Measurements from ENCODE around the gene RMI2.

Gene RMI2

GRCh38 chr16:11310634-11310977 is 34.7 kb upstream of the RMI2 start:
- H3K27ac ChIP-seq (ENCODE audit: low read depth in 2 of 2, low read length in 2 of 2), result peak overlapping the region; percentile 33 to 52
- no peak overlapping the region for H3K9ac ChIP-seq (ENCODE audit: low read depth in 1 of 2, low read length in 2 of 2)
- no peaks in the 10 kb centered on the region for H3K36me3 ChIP-seq (ENCODE audit: control insufficient read depth in 2 of 2, insufficient read depth in 2 of 2, low read length in 2 of 2)
- H3K4me1 ChIP-seq (ENCODE audit: control insufficient read depth in 2 of 2, insufficient read depth in 2 of 2, low read length in 2 of 2), result peaks cover 9 to 21% of the 10 kb centered on the region in 2 donors
- H3K4me3 ChIP-seq (ENCODE audit: low read length in 2 of 2), result no peak overlapping the region
- no peaks in the 10 kb centered on the region for H3K27me3 ChIP-seq (ENCODE audit: control insufficient read depth in 2 of 2, insufficient read depth in 2 of 2, low read length in 2 of 2)
- no peaks in the 10 kb centered on the region for H3K9me3 ChIP-seq (ENCODE audit: control insufficient read depth in 2 of 2, low read length in 2 of 2)

DNA sequence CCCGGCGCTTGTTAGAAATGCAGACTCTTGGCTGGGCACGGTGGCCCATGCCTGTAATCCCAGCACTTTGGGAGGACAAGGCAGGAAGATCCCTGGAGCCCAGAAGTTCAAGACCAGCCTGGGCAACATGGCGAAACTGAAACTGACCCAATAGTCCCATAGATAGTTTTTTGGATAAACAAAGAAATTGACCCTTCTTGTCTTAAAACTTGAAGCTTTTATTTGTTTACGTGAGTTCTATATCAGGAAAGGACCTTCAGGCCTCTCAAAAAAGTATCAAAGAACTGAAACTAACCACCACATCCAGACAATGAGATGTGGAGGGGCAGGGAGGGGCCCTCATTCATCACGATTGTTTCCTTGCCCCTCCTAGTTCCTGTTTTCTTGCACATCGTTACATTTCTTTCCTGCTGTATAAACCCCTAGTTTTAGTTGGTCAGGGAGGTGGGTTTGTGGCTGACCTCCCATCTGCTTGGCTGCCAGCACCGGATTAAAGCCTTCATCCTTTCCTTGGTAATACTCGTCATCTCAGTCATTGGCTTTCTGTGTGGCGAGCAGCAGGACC is 34.2 kb upstream of the RMI2 start:
- Histone ChIP-seq H3K4me1 (ENCODE audit: control insufficient read depth in 2 of 2, insufficient read depth in 2 of 2, low read length in 2 of 2) (peaks cover 9 to 21% of the 10 kb centered on the region in 2 donors), H3K4me3 (ENCODE audit: low read length in 2 of 2) (peak overlapping the region in 1 of 2 donors; percentile 26), H3K27ac (ENCODE audit: low read depth in 2 of 2, low read length in 2 of 2) (peak overlapping the region; percentile 33 to 52), H3K9ac (ENCODE audit: low read depth in 1 of 2, low read length in 2 of 2) (no peak overlapping the region), H3K36me3 (ENCODE audit: control insufficient read depth in 2 of 2, insufficient read depth in 2 of 2, low read length in 2 of 2) (no peaks in the 10 kb centered on the region), H3K9me3 (ENCODE audit: control insufficient read depth in 2 of 2, low read length in 2 of 2) (no peaks in the 10 kb centered on the region), H3K27me3 (ENCODE audit: control insufficient read depth in 2 of 2, insufficient read depth in 2 of 2, low read length in 2 of 2) (no peaks in the 10 kb centered on the region)

DNA sequence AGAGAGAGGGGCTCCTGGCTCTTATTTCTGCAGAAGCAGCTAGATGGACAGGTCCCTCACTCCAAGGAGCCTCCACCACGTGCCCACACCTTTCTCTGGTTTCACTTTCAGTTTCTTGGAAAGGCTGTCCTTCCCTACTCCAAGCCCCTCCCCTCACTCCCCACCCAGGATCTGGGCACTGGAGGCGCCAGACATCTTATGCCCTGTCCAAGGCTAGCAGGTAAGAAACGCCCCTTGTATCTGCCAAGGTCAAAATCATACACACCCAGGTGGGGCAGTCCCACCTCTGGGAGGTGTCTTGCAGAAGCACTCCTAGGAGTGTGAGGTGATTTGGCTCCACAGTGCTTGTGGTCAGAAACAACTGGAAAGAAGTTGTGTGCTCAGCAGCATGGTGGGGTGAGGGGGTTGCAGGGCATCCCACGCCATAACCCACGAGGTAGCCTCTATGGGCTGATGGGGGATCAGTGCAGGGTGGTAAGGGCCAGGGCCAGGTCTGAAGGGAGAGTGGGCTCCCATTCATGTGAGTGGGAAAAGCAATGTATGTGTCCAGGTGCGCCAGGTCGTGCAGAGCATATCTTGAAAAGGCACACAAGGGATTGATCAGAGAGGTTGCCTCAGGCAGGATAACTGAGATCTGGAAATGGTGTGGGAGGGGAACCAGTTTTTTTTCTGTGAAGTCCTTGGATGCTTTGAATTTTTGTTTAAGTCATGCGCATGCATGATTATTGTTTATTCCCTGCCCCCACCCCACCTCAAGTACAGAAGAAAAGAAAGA is 32.4 kb upstream of the RMI2 start:
- Histone ChIP-seq H3K36me3 (ENCODE audit: control insufficient read depth in 2 of 2, insufficient read depth in 2 of 2, low read length in 2 of 2) (no peaks in the 10 kb centered on the region), H3K27ac (ENCODE audit: low read depth in 2 of 2, low read length in 2 of 2) (no peak overlapping the region), H3K27me3 (ENCODE audit: control insufficient read depth in 2 of 2, insufficient read depth in 2 of 2, low read length in 2 of 2) (no peaks in the 10 kb centered on the region), H3K9me3 (ENCODE audit: control insufficient read depth in 2 of 2, low read length in 2 of 2) (no peaks in the 10 kb centered on the region), H3K4me3 (ENCODE audit: low read length in 2 of 2) (no peak overlapping the region), H3K4me1 (ENCODE audit: control insufficient read depth in 2 of 2, insufficient read depth in 2 of 2, low read length in 2 of 2) (peaks cover 9 to 18% of the 10 kb centered on the region in 2 donors), H3K9ac (ENCODE audit: low read depth in 1 of 2, low read length in 2 of 2) (no peak overlapping the region)

DNA sequence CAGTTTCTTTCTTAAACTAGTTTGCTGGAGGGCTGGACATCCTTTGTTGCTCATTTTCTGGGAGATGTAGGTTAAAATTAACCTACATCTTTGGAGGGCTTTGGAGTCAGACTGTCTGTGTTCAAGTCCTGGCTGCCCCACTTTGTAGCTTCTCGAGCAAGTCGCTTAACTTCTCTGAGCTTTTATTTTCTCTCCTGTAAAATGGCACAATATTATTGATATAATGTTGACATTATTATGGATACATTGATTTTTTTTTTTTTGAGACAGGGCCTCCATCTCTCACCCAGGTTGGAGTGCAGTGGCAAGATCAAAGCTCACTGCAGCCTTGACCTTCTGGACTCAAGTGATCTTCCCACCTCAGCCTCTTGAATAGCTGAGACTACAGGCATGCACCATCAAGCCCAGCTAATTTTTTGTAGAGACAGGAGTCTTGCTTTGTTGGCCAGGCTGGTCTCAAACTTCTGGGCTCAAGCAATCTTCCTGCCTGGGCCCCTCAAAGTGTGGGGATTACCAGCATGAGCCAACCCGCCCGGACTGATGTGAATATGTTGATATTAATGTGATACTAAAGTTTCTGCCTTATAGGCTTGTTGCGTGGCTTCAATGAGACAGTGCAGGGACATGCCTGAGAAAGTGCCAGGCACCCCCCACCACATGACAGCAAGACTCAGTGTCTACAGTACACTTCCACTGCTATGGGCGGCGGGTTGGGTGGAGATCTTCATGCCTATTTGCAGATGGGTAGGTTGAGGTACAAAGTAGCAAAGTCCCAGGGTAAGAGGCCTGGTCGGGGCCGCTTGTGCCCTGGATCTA is 31.6 kb upstream of the RMI2 start:
- no peaks in the 10 kb centered on the region for H3K27me3 ChIP-seq (ENCODE audit: control insufficient read depth in 2 of 2, insufficient read depth in 2 of 2, low read length in 2 of 2)
- peaks cover 9 to 13% of the 10 kb centered on the region in 2 donors for H3K4me1 ChIP-seq (ENCODE audit: control insufficient read depth in 2 of 2, insufficient read depth in 2 of 2, low read length in 2 of 2)
- H3K9ac ChIP-seq (ENCODE audit: low read depth in 1 of 2, low read length in 2 of 2), result no peak overlapping the region
- no peak overlapping the region for H3K27ac ChIP-seq (ENCODE audit: low read depth in 2 of 2, low read length in 2 of 2)
- no peak overlapping the region for H3K4me3 ChIP-seq (ENCODE audit: low read length in 2 of 2)
- H3K36me3 ChIP-seq (ENCODE audit: control insufficient read depth in 2 of 2, insufficient read depth in 2 of 2, low read length in 2 of 2), result no peaks in the 10 kb centered on the region
- H3K9me3 ChIP-seq (ENCODE audit: control insufficient read depth in 2 of 2, low read length in 2 of 2), result no peaks in the 10 kb centered on the region

- H3K4me3 ChIP-seq (ENCODE audit: low read length in 2 of 2), result no peak overlapping the region
- H3K27ac ChIP-seq (ENCODE audit: low read depth in 2 of 2, low read length in 2 of 2), result no peak overlapping the region
- no peaks in the 10 kb centered on the region for H3K36me3 ChIP-seq (ENCODE audit: control insufficient read depth in 2 of 2, insufficient read depth in 2 of 2, low read length in 2 of 2)
- peaks cover 9 to 13% of the 10 kb centered on the region in 2 donors for H3K4me1 ChIP-seq (ENCODE audit: control insufficient read depth in 2 of 2, insufficient read depth in 2 of 2, low read length in 2 of 2)
- H3K9me3 ChIP-seq (ENCODE audit: control insufficient read depth in 2 of 2, low read length in 2 of 2), result no peaks in the 10 kb centered on the region
- H3K9ac ChIP-seq (ENCODE audit: low read depth in 1 of 2, low read length in 2 of 2), result no peak overlapping the region
- H3K27me3 ChIP-seq (ENCODE audit: control insufficient read depth in 2 of 2, insufficient read depth in 2 of 2, low read length in 2 of 2), result no peaks in the 10 kb centered on the region
Measured at GRCh38 chr16:11314309-11314894, 30.9 kb upstream of the RMI2 start.

DNA sequence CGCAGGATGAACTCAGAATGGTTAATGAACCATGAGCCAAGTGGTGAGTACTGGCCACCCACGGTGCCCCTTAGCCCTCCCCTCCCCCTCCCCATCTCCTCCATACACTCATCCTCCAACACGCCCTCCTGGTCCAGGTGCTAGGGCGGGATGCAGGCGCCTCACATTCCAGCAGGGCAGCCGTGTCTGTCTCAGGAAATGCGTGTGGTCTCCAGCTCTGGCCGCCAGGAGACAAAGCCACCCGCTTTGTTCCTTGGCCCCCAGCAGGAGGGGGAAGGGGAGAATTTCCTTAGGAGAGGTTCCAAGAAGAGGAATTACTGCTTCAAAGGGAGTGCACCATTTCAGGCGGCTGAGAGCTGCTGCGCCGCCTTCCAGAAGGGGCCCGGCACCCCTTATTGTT is 29.7 kb upstream of the RMI2 start:
- Histone ChIP-seq H3K4me1 (ENCODE audit: control insufficient read depth in 2 of 2, insufficient read depth in 2 of 2, low read length in 2 of 2) (peaks cover 9 to 13% of the 10 kb centered on the region in 2 donors), H3K27me3 (ENCODE audit: control insufficient read depth in 2 of 2, insufficient read depth in 2 of 2, low read length in 2 of 2) (no peaks in the 10 kb centered on the region), H3K4me3 (ENCODE audit: low read length in 2 of 2) (no peak overlapping the region), H3K27ac (ENCODE audit: low read depth in 2 of 2, low read length in 2 of 2) (no peak overlapping the region), H3K9ac (ENCODE audit: low read depth in 1 of 2, low read length in 2 of 2) (no peak overlapping the region), H3K36me3 (ENCODE audit: control insufficient read depth in 2 of 2, insufficient read depth in 2 of 2, low read length in 2 of 2) (no peaks in the 10 kb centered on the region), H3K9me3 (ENCODE audit: control insufficient read depth in 2 of 2, low read length in 2 of 2) (no peaks in the 10 kb centered on the region)

GRCh38 chr16:11316331-11317015 is 28.8 kb upstream of the RMI2 start:
- Histone ChIP-seq H3K36me3 (ENCODE audit: control insufficient read depth in 2 of 2, insufficient read depth in 2 of 2, low read length in 2 of 2) (no peaks in the 10 kb centered on the region), H3K27ac (ENCODE audit: low read depth in 2 of 2, low read length in 2 of 2) (no peak overlapping the region), H3K4me1 (ENCODE audit: control insufficient read depth in 2 of 2, insufficient read depth in 2 of 2, low read length in 2 of 2) (peaks cover 4 to 13% of the 10 kb centered on the region in 2 donors), H3K27me3 (ENCODE audit: control insufficient read depth in 2 of 2, insufficient read depth in 2 of 2, low read length in 2 of 2) (no peaks in the 10 kb centered on the region), H3K9me3 (ENCODE audit: control insufficient read depth in 2 of 2, low read length in 2 of 2) (no peaks in the 10 kb centered on the region), H3K9ac (ENCODE audit: low read depth in 1 of 2, low read length in 2 of 2) (no peak overlapping the region), H3K4me3 (ENCODE audit: low read length in 2 of 2) (no peak overlapping the region)

DNA sequence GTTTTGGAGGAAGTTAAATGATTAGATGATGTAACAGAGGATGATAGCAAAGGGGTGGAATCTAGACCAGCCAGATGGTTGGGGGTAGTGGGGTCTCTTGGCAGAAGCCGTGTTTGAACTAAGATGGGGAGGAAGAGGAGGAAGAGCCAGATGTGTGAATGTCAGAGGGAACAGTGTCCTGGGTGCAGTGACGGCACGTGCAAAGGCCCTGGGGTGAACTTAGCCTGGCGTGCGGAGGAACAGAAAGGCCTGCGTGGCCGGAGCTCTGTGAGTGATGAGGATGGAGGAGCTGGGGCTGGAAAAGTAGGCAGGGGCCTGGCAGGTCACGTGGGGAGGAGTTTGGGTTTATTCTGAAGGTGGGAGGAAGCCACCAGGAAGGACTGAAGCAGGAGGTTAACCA is 26.4 kb upstream of the RMI2 start:
- no peak overlapping the region for H3K27ac ChIP-seq (ENCODE audit: low read depth in 2 of 2, low read length in 2 of 2)
- H3K36me3 ChIP-seq (ENCODE audit: control insufficient read depth in 2 of 2, insufficient read depth in 2 of 2, low read length in 2 of 2), result no peaks in the 10 kb centered on the region
- no peak overlapping the region for H3K4me3 ChIP-seq (ENCODE audit: low read length in 2 of 2)
- no peak overlapping the region for H3K9ac ChIP-seq (ENCODE audit: low read depth in 1 of 2, low read length in 2 of 2)
- no peaks in the 10 kb centered on the region for H3K9me3 ChIP-seq (ENCODE audit: control insufficient read depth in 2 of 2, low read length in 2 of 2)
- no peaks in the 10 kb centered on the region for H3K4me1 ChIP-seq (ENCODE audit: control insufficient read depth in 2 of 2, insufficient read depth in 2 of 2, low read length in 2 of 2)
- no peaks in the 10 kb centered on the region for H3K27me3 ChIP-seq (ENCODE audit: control insufficient read depth in 2 of 2, insufficient read depth in 2 of 2, low read length in 2 of 2)

GRCh38 chr16:11319529-11320146 is 25.6 kb upstream of the RMI2 start:
- H3K4me3 ChIP-seq (ENCODE audit: low read length in 2 of 2), result no peak overlapping the region
- no peaks in the 10 kb centered on the region for H3K27me3 ChIP-seq (ENCODE audit: control insufficient read depth in 2 of 2, insufficient read depth in 2 of 2, low read length in 2 of 2)
- no peaks in the 10 kb centered on the region for H3K9me3 ChIP-seq (ENCODE audit: control insufficient read depth in 2 of 2, low read length in 2 of 2)
- H3K9ac ChIP-seq (ENCODE audit: low read depth in 1 of 2, low read length in 2 of 2), result no peak overlapping the region
- H3K4me1 ChIP-seq (ENCODE audit: control insufficient read depth in 2 of 2, insufficient read depth in 2 of 2, low read length in 2 of 2), result no peaks in the 10 kb centered on the region
- H3K36me3 ChIP-seq (ENCODE audit: control insufficient read depth in 2 of 2, insufficient read depth in 2 of 2, low read length in 2 of 2), result no peaks in the 10 kb centered on the region
- no peak overlapping the region for H3K27ac ChIP-seq (ENCODE audit: low read depth in 2 of 2, low read length in 2 of 2)

Data from mucosa of rectum (tissue), 2 donors.